ENCODE data around the gene LRFN2. TPM values are rescaled to one million over a fixed set of nuclear protein-coding genes. Genes with fewer than 3 reads are reported as not detected.

The LRFN2 gene
- total RNA-seq, 1 donor from 2014 or later, result not detected

DNA sequence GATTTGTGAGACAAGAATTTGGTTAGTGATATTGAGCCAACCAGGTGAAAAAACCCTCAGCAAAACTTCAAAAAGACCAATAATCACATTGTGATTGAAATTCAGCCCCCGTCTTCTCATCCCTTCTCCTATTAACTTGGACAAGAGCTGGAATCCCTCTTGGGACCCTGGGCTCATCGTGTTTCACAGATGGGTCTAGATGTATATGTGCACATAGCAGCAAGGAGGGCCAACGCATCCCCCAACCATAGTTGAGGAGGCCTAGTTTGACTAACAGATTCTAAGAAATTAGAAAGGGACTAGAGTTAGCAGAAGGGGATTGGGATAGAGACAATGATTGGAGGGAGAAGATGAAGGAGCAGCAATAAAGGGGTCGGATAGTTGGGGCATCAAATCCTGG, 19.8 kb upstream of the LRFN2 start:
- no peak overlapping the region for H3K27ac ChIP-seq (replicated peaks)
- H3K27me3 ChIP-seq (ENCODE audit: low read depth), result peaks cover 98% of the 10 kb centered on the region
- H3K4me3 ChIP-seq, result no peak overlapping the region
- no peaks in the 10 kb centered on the region for H3K4me1 ChIP-seq
- DNase-seq, result no peak
- intact Hi-C loops (cut with micrococcal nuclease), result no loop called here
- no peaks in the 10 kb centered on the region for H3K9me3 ChIP-seq (replicated peaks)
- no peaks in the 10 kb centered on the region for H3K36me3 ChIP-seq
- TF ChIP-seq, protein P1, sequence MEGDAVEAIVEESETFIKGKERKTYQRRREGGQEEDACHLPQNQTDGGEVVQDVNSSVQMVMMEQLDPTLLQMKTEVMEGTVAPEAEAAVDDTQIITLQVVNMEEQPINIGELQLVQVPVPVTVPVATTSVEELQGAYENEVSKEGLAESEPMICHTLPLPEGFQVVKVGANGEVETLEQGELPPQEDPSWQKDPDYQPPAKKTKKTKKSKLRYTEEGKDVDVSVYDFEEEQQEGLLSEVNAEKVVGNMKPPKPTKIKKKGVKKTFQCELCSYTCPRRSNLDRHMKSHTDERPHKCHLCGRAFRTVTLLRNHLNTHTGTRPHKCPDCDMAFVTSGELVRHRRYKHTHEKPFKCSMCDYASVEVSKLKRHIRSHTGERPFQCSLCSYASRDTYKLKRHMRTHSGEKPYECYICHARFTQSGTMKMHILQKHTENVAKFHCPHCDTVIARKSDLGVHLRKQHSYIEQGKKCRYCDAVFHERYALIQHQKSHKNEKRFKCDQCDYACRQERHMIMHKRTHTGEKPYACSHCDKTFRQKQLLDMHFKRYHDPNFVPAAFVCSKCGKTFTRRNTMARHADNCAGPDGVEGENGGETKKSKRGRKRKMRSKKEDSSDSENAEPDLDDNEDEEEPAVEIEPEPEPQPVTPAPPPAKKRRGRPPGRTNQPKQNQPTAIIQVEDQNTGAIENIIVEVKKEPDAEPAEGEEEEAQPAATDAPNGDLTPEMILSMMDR (IDR thresholded peaks at IDR 0.05; ENCODE audit: borderline replicate concordance), result no peak

DNA sequence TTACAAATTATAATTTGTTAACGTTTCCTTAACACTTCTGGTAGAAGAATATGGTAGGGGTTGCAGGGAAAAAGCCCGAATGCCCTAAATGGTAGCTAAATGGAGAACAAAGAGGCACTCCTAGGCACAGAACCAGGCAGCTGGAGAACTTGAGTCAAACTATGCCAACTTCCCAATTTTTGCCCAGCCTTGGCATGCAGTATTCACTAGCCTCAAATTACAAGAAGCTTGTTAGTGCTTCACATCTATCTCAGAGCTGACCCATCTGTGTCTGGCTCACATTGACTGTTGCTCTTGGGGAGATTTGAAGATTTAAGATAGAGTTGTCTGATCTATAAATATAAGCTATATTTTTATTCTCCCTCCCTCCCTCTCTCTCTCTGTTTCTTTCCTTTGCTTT, 19.4 kb upstream of the LRFN2 start:
- Histone ChIP-seq H3K27me3 (ENCODE audit: low read depth) (peaks cover 98% of the 10 kb centered on the region), H3K4me3 (no peak overlapping the region), H3K36me3 (no peaks in the 10 kb centered on the region), H3K9me3 (replicated peaks) (no peaks in the 10 kb centered on the region), H3K4me1 (no peaks in the 10 kb centered on the region), H3K27ac (replicated peaks) (no peak overlapping the region)
- intact Hi-C loops (cut with micrococcal nuclease), result no loop called here
- no peak for DNase-seq
- TF ChIP-seq, protein P1 (IDR thresholded peaks at IDR 0.05; ENCODE audit: borderline replicate concordance), result no peak

DNA sequence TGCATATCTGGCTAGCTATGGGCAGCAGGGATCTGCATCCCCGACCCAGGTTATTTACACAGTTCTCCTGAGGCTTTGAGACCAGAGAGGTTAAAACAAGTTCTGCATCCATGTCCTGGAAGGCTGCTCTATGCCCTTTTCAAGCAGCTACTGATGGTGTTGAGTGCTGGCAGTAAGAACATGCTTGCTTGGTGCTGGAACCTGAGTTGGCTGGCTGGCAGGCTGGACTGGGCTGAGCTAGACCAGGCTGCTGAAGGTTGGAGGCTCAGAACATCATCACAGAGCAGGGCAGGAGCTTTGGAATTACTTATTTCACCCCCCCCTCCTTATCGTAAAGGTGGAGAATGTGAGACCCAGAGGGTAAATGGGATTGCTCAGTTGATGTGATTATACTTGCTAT, 16.9 kb upstream of the LRFN2 start:
- H3K27me3 ChIP-seq (ENCODE audit: low read depth), result peaks cover 98% of the 10 kb centered on the region
- H3K4me3 ChIP-seq, result no peak overlapping the region
- intact Hi-C loops (cut with micrococcal nuclease), result no loop called here
- H3K27ac ChIP-seq (replicated peaks), result no peak overlapping the region
- H3K36me3 ChIP-seq, result no peaks in the 10 kb centered on the region
- no peaks in the 10 kb centered on the region for H3K4me1 ChIP-seq
- TF ChIP-seq, protein P1 (IDR thresholded peaks at IDR 0.05; ENCODE audit: borderline replicate concordance), result no peak
- no peaks in the 10 kb centered on the region for H3K9me3 ChIP-seq (replicated peaks)
- DNase-seq, result no peak

DNA sequence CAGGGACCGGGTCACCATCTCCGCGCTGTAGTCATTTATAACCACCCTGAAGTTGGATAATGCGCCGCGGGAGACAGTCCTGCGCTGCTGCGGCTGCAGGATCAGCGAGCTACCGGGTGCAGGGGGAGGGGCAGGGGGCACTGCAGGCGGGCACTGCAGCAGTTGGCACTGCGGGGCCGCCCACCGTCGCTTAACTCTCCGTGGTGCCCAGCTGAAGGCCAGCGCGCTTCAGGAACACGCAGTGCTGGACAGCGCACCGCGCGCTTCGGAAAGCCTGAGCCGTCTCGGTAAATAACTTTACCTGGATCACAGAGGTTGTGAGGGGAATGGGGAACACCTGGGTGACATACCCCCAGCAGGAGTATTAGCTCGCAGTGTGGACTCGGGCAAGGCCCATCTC, 12.4 kb upstream of the LRFN2 start:
- DNase-seq, result no peak
- TF ChIP-seq, protein P1 (IDR thresholded peaks at IDR 0.05; ENCODE audit: borderline replicate concordance), result no peak
- H3K4me3 ChIP-seq, result no peak overlapping the region
- H3K27me3 ChIP-seq (ENCODE audit: low read depth), result peaks cover 99% of the 10 kb centered on the region
- H3K36me3 ChIP-seq, result no peaks in the 10 kb centered on the region
- intact Hi-C loops (cut with micrococcal nuclease), result no loop called here
- no peaks in the 10 kb centered on the region for H3K9me3 ChIP-seq (replicated peaks)
- H3K27ac ChIP-seq (replicated peaks), result no peak overlapping the region
- H3K4me1 ChIP-seq, result no peaks in the 10 kb centered on the region

DNA sequence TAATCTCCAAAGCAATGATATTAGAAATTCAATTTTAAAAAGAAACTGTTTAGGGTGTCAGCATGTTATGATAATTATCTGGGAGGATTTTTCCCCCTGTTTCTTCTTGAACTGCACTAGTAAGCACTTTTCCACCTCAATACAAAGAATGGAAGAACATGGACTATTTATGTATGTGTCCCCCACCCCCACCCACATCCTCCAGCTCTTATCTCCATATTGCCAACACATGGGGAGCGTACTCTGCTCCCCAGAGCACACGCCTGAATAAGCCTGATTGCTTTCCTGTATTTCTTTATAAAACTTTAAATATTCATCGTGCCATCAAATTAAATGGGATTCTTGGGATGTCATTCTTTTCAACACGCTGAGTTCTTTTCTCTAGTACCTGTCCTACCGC, 11.4 kb upstream of the LRFN2 start:
- Histone ChIP-seq H3K4me1 (no peaks in the 10 kb centered on the region), H3K9me3 (replicated peaks) (no peaks in the 10 kb centered on the region), H3K27ac (replicated peaks) (no peak overlapping the region), H3K4me3 (no peak overlapping the region), H3K27me3 (ENCODE audit: low read depth) (peaks cover 99% of the 10 kb centered on the region), H3K36me3 (no peaks in the 10 kb centered on the region)
- intact Hi-C loops (cut with micrococcal nuclease), result no loop called here
- TF ChIP-seq, protein P1 (IDR thresholded peaks at IDR 0.05; ENCODE audit: borderline replicate concordance), result no peak
- no peak for DNase-seq

DNA sequence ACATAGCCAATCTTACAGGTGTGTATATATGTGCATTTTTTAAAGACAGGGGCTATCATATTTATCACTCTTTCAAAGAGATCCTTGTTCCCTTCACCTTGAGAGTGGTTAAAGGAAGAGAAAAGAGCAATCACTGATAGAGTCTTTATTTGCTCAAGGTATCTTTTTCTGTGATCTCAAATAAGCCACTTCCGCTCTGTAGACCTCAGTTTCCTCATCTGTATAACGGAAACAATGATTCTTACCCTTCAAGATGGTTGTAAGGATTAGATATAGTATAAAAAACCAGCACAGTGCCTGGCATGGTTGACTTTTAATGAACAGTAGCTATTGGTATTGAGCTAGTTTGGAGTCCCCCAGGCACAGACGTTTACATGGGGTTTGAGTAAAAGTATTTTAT, 10.1 kb upstream of the LRFN2 start:
- H3K27me3 ChIP-seq (ENCODE audit: low read depth), result peaks cover 98% of the 10 kb centered on the region
- TF ChIP-seq, protein P1 (IDR thresholded peaks at IDR 0.05; ENCODE audit: borderline replicate concordance), result no peak
- H3K4me3 ChIP-seq, result no peak overlapping the region
- H3K4me1 ChIP-seq, result no peaks in the 10 kb centered on the region
- H3K36me3 ChIP-seq, result no peaks in the 10 kb centered on the region
- no peak for DNase-seq
- no peaks in the 10 kb centered on the region for H3K9me3 ChIP-seq (replicated peaks)
- intact Hi-C loops (cut with micrococcal nuclease), result no loop called here
- no peak overlapping the region for H3K27ac ChIP-seq (replicated peaks)

All from left ventricle myocardium inferior (tissue), 1 donor.